GM12878 (cell line): ENCODE data around the gene ARHGAP5. TPM values are rescaled to one million over a fixed set of nuclear protein-coding genes. Genes with fewer than 3 reads are reported as not detected.

ENCODE experiments used
- ATF7 ChIP-seq: fragments of 450-650 bp; IDR thresholded peaks from 2 replicates; pipeline ENCODE4 v1.6.1; 2016; ENCODE audit warnings: low read depth, mild to moderate bottlenecking
- CHD4 ChIP-seq: fragments of 200-600 bp; sonication (generic); IDR thresholded peaks from 2 replicates; pipeline ENCODE4 v1.6.1; 2016; ENCODE audit warnings: mild to moderate bottlenecking
- ESRRA ChIP-seq: IDR thresholded peaks from 2 replicates; pipeline ENCODE4 v1.6.1; 2012; ENCODE audit warnings: mild to moderate bottlenecking, low read length, improper control_type of control experiment
- EZH2 ChIP-seq: IDR thresholded peaks from 2 replicates; pipeline ENCODE4 v1.6.1; 2012; ENCODE audit warnings: low read depth, mild to moderate bottlenecking, control low read depth, inconsistent platforms, low read length, borderline replicate concordance; ENCODE audit not compliant: control insufficient read depth
- GABPA ChIP-seq: IDR thresholded peaks from 2 replicates; pipeline ENCODE4 v1.6.1; 2014; ENCODE audit warnings: antibody characterized with exemption, low read depth, mild to moderate bottlenecking, inconsistent platforms
- KLF5 ChIP-seq: fragments of 450-650 bp; IDR thresholded peaks from 2 replicates; pipeline ENCODE4 v1.6.1; 2014; ENCODE audit warnings: mild to moderate bottlenecking; ENCODE audit not compliant: partially characterized antibody
- NFIC ChIP-seq: IDR thresholded peaks from 2 replicates; pipeline ENCODE4 v1.6.1; 2012; ENCODE audit warnings: low read depth, mild to moderate bottlenecking, inconsistent platforms, low read length, moderate library complexity
- NFYA ChIP-seq: IDR thresholded peaks from 2 replicates; pipeline ENCODE4 v1.6.1; 2011; ENCODE audit warnings: low read depth, mild to moderate bottlenecking, low read length, improper control_type of control experiment, borderline replicate concordance
- PKNOX1 ChIP-seq: fragments of 450-650 bp; IDR thresholded peaks from 2 replicates; pipeline ENCODE4 v1.6.1; 2016; ENCODE audit warnings: mild to moderate bottlenecking
- RCOR1 ChIP-seq: conservative IDR thresholded peaks from 2 replicates; pipeline ENCODE4 v1.6.1; 2012; ENCODE audit warnings: low read depth, low read length, improper control_type of control experiment
- STAT3 ChIP-seq: IDR thresholded peaks from 2 replicates; pipeline ENCODE4 v1.6.1; 2011; ENCODE audit warnings: low read depth, low read length, improper control_type of control experiment
- USF2 ChIP-seq: IDR thresholded peaks from 2 replicates; pipeline ENCODE4 v1.6.1; 2011; ENCODE audit warnings: low read depth, low read length, improper control_type of control experiment, borderline replicate concordance
- WRNIP1 ChIP-seq: IDR thresholded peaks from 2 replicates; pipeline ENCODE4 v1.6.1; 2011; ENCODE audit warnings: low read depth, low read length, improper control_type of control experiment, borderline replicate concordance
- ZBTB33 ChIP-seq: fragments of 450-650 bp; IDR thresholded peaks from 2 replicates; pipeline ENCODE4 v1.6.1; 2017; ENCODE audit warnings: mild to moderate bottlenecking
- ZNF24 ChIP-seq: fragments of 450-650 bp; IDR thresholded peaks from 2 replicates; pipeline ENCODE4 v1.6.1; 2017; ENCODE audit warnings: antibody characterized with exemption, mild to moderate bottlenecking
- ZNF592 ChIP-seq: fragments of 450-650 bp; IDR thresholded peaks from 2 replicates; pipeline ENCODE4 v1.6.1; 2017; ENCODE audit warnings: mild to moderate bottlenecking, moderate library complexity
- polyA plus RNA-seq, 11 experiments: library from polyadenylated mRNA; depleted of rRNA in 4 of 11; unstranded in 6 of 11; stranded (reverse) in 5 of 11; fragments of >200 nt; fragmentation: Nextera tagmentation in 4 of 11; fragmentation: Illumina TruSeq in 1 of 11; extraction: Ambion mirVana in 4 of 11; extraction: Trizol in 1 of 11; gene quantifications; 1 replicate in 1 of 11; 2 replicates in 10 of 11; pipeline versions ENCODE4 v1.2.1 to v1.2.3, GENCODE V29; 2011 to 2016; ENCODE audit warnings: inconsistent platforms in 2 of 11, missing spikeins in 2 of 11, low read depth in 1 of 11
- total RNA-seq, 4 experiments: library from RNA; depleted of rRNA in 3 of 4; stranded (reverse); fragments of >200 nt in 3 of 4; fragmentation: Illumina TruSeq in 1 of 4; extraction: Trizol in 1 of 4; gene quantifications; 2 replicates each; pipeline versions ENCODE4 v1.2.1 to v1.2.3, GENCODE V29; 2013 to 2021
- TF ChIP-seq, protein P1 (sequence below): IDR thresholded peaks from 2 replicates; pipeline ENCODE4 v1.6.1; 2012; ENCODE audit warnings: low read depth, low read length, improper control_type of control experiment
- TF ChIP-seq, protein P2 (sequence below): fragments of 450-650 bp; formaldehyde crosslinking; IDR thresholded peaks from 2 replicates; pipeline ENCODE4 v1.5.0; 2022; ENCODE audit warnings: mild to moderate bottlenecking, missing genetic modification characterization

ARHGAP5 gene
- total and polyA plus RNA-seq, 10 of the 15 experiments (the other 5 are each of a cell fraction or from before 2014, with no cell fraction given), result 0.91 to 19.6 (median 7.2) TPM

- no peak for TF ChIP-seq ZNF592
- TF ChIP-seq NFIC, result no peak
- TF ChIP-seq USF2, result no peak
- peak; percentile 54 for TF ChIP-seq ATF7
- no peak for TF ChIP-seq STAT3
- TF ChIP-seq ZBTB33, result no peak
- no peak for TF ChIP-seq GABPA
- TF ChIP-seq WRNIP1, result no peak
- TF ChIP-seq, protein P1, sequence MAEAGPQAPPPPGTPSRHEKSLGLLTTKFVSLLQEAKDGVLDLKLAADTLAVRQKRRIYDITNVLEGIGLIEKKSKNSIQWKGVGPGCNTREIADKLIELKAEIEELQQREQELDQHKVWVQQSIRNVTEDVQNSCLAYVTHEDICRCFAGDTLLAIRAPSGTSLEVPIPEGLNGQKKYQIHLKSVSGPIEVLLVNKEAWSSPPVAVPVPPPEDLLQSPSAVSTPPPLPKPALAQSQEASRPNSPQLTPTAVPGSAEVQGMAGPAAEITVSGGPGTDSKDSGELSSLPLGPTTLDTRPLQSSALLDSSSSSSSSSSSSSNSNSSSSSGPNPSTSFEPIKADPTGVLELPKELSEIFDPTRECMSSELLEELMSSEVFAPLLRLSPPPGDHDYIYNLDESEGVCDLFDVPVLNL, result no peak
- TF ChIP-seq ESRRA, result no peak
- TF ChIP-seq, protein P2, sequence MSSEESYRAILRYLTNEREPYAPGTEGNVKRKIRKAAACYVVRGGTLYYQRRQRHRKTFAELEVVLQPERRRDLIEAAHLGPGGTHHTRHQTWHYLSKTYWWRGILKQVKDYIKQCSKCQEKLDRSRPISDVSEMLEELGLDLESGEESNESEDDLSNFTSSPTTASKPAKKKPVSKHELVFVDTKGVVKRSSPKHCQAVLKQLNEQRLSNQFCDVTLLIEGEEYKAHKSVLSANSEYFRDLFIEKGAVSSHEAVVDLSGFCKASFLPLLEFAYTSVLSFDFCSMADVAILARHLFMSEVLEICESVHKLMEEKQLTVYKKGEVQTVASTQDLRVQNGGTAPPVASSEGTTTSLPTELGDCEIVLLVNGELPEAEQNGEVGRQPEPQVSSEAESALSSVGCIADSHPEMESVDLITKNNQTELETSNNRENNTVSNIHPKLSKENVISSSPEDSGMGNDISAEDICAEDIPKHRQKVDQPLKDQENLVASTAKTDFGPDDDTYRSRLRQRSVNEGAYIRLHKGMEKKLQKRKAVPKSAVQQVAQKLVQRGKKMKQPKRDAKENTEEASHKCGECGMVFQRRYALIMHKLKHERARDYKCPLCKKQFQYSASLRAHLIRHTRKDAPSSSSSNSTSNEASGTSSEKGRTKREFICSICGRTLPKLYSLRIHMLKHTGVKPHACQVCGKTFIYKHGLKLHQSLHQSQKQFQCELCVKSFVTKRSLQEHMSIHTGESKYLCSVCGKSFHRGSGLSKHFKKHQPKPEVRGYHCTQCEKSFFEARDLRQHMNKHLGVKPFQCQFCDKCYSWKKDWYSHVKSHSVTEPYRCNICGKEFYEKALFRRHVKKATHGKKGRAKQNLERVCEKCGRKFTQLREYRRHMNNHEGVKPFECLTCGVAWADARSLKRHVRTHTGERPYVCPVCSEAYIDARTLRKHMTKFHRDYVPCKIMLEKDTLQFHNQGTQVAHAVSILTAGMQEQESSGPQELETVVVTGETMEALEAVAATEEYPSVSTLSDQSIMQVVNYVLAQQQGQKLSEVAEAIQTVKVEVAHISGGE (CRISPR knock-in tag), result no peak
- no peak for TF ChIP-seq CHD4
- TF ChIP-seq NFYA, result no peak
- no peak for TF ChIP-seq RCOR1
- TF ChIP-seq ZNF24, result 0 out of 2 replicates have a peak, but pooled peaks have one; percentile 61
- peak; percentile 55 for TF ChIP-seq PKNOX1
- TF ChIP-seq KLF5, result no peak
- TF ChIP-seq EZH2, result no peak
Measured at GRCh38 chr14:32197919-32198318, 120.8 kb downstream of the ARHGAP5 start (continued).
